ENCODE data around the gene NOX1.

GRCh38 chrX:100864657-100865391 is 9.3 kb downstream of the NOX1 start:
- no peak for TF ChIP-seq CTCF (IDR thresholded peaks at IDR 0.05)
- no peak for TF ChIP-seq POLR2A (IDR thresholded peaks at IDR 0.05)
